OCI-LY1 (cell line): ENCODE results near the gene INSYN1.

Source experiments
- CTCF ChIP-seq: fragments of 200-600 bp; sonication (generic), shearing (Covaris generic); IDR thresholded peaks from 2 replicates; pipeline ENCODE4 v1.5.1; 2017; ENCODE audit warnings: mild to moderate bottlenecking, antibody characterized with exemption, low read length, moderate library complexity, mixed read lengths
- EZH2 ChIP-seq: fragments of 200-600 bp; sonication (generic), shearing (Covaris generic); IDR thresholded peaks from 2 replicates; pipeline ENCODE4 v1.8.0; 2017; ENCODE audit warnings: borderline replicate concordance, mixed run types, mild to moderate bottlenecking, antibody characterized with exemption, low read length, moderate library complexity, mixed read lengths

GRCh38 chr15:73694419-73694818 is 58.7 kb downstream of the INSYN1 start:
- no peak for TF ChIP-seq CTCF
- TF ChIP-seq EZH2: no peak
